ENCODE results near the gene AKT1. TPM values are rescaled to one million over a fixed set of nuclear protein-coding genes. Genes with fewer than 3 reads are reported as not detected.

AKT1 gene
- total RNA-seq, 3 donors from 2014 or later = 91.9 to 119 (median 116) TPM

DNA sequence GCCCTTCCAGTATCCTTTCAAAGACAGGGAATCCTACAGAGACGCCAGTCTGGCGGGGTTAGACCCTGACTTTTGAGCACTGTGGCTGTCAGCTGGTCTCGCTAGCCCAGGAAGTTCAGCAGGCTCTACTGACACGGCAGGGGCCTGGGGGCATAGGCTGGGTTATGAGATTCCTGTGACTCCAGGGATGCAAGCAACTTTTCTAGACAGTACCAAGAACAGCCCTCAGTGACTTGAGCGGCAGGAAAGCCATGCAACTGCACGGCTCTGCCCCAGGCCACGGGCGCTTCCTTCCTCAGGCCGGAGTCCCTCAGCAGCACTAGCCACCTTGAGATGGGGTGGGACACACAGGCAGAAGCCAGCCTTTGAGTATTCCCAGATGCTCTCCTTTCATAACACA, 47.7 kb downstream of the AKT1 start:
- TF ChIP-seq, protein P1, sequence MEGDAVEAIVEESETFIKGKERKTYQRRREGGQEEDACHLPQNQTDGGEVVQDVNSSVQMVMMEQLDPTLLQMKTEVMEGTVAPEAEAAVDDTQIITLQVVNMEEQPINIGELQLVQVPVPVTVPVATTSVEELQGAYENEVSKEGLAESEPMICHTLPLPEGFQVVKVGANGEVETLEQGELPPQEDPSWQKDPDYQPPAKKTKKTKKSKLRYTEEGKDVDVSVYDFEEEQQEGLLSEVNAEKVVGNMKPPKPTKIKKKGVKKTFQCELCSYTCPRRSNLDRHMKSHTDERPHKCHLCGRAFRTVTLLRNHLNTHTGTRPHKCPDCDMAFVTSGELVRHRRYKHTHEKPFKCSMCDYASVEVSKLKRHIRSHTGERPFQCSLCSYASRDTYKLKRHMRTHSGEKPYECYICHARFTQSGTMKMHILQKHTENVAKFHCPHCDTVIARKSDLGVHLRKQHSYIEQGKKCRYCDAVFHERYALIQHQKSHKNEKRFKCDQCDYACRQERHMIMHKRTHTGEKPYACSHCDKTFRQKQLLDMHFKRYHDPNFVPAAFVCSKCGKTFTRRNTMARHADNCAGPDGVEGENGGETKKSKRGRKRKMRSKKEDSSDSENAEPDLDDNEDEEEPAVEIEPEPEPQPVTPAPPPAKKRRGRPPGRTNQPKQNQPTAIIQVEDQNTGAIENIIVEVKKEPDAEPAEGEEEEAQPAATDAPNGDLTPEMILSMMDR (IDR thresholded peaks at IDR 0.05) = no peak
- no peak for TF ChIP-seq POLR2AphosphoS5 (IDR thresholded peaks at IDR 0.05)
- no peak for TF ChIP-seq POLR2A (IDR thresholded peaks at IDR 0.05)
- H3K27ac ChIP-seq = no peak overlapping the region
- intact Hi-C loops (cut with DNase I; ENCODE audit: low total_unique reads) = no loop called here
- peaks cover 0 to 3% of the 10 kb centered on the region in 2 donors for H3K4me1 ChIP-seq
- no peaks in the 10 kb centered on the region for H3K36me3 ChIP-seq
- no peaks in the 10 kb centered on the region for H3K27me3 ChIP-seq
- H3K9me3 ChIP-seq = no peaks in the 10 kb centered on the region
- no peak overlapping the region for H3K4me3 ChIP-seq
- DNase-seq (ENCODE audit: low spot score in 2 of 2) = no peak

DNA sequence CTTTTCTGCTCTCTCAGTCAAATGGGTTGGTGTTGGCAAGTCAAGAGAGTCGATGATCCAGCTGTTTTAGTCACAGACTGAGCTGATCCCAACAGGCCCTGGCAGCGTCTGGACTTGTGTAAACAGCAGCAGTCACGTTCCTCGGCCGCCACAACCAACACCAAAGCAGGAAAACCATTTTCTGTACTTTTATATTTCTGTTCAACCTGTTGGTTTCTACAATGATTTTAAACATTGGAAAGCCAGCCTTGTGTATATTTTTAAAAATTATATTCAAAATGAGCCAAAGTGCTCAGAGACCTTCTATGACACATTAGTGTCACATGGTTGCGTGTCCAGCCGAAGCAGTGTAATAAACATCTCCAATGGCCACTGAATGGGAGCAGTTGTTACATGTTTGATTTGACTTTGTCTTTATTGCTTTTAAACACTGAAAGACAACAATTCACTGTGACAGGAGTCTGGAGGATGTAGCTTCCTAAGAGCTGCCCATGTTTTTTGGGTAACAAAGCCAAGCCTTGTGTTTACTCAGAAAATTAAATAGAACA, 48.5 kb downstream of the AKT1 start:
- Histone ChIP-seq H3K4me1 (peaks cover 0 to under 1% of the 10 kb centered on the region in 2 donors), H3K9me3 (no peaks in the 10 kb centered on the region), H3K27ac (no peak overlapping the region), H3K36me3 (no peaks in the 10 kb centered on the region), H3K27me3 (no peaks in the 10 kb centered on the region), H3K4me3 (no peak overlapping the region)
- intact Hi-C loops (cut with DNase I; ENCODE audit: low total_unique reads) = no loop called here
- no peak for DNase-seq (ENCODE audit: low spot score in 2 of 2)
- no peak for TF ChIP-seq POLR2AphosphoS5 (IDR thresholded peaks at IDR 0.05)
- no peak for TF ChIP-seq POLR2A (IDR thresholded peaks at IDR 0.05)
- TF ChIP-seq, protein P1 (IDR thresholded peaks at IDR 0.05) = no peak

DNA sequence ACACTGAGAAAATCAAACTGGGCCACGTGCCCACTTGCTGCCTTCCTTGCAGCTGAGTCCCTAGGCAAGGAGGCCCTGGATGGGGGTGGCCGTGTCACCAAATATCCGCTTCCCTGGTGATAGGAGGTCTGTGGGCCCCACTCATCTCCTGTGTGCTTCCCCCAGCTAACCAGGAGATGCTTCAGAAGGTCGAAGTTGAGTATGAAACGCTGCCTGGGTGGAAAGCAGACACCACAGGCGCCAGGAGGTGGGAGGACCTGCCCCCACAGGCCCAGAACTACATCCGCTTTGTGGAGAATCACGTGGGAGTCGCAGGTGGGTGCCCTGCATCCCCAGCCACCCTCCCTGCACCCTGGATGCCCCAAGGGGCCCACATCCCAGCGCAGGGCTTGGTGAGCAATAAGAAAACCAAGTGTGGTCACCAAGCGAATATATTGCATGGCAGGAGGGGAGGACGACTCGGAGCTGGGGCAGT, 49.4 kb downstream of the AKT1 start:
- Histone ChIP-seq H3K27me3 (no peaks in the 10 kb centered on the region), H3K4me1 (no peaks in the 10 kb centered on the region), H3K4me3 (no peak overlapping the region), H3K36me3 (no peaks in the 10 kb centered on the region), H3K9me3 (no peaks in the 10 kb centered on the region), H3K27ac (no peak overlapping the region)
- no peak for DNase-seq (ENCODE audit: low spot score in 2 of 2)
- intact Hi-C loops (cut with DNase I; ENCODE audit: low total_unique reads) = no loop called here
- TF ChIP-seq POLR2A (IDR thresholded peaks at IDR 0.05) (no peak), POLR2AphosphoS5 (IDR thresholded peaks at IDR 0.05) (no peak)
- TF ChIP-seq, protein P1 (IDR thresholded peaks at IDR 0.05) = no peak

DNA sequence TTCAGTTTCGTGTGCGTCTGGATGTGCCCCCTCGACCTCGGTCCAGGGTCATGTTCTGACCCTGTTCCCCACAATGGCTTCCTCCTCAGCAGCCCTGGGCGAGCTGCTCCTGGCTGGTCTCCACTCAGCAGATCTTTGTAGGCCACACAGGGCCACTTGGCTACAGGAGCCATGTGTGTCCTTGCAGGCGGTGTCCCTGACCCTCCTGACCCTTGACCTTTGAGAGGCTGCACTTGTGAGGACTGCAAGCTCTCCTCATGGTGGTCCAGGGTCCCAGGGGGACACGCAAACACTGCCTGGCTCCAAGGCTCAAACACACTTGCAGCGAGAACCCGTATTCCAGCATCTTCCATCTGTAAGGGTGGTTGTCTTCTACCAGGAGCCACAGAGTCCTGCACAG, 50.1 kb downstream of the AKT1 start:
- no peak for DNase-seq (ENCODE audit: low spot score in 2 of 2)
- Histone ChIP-seq H3K4me1 (no peaks in the 10 kb centered on the region), H3K27ac (no peak overlapping the region), H3K9me3 (no peaks in the 10 kb centered on the region), H3K4me3 (no peak overlapping the region), H3K27me3 (no peaks in the 10 kb centered on the region), H3K36me3 (no peaks in the 10 kb centered on the region)
- intact Hi-C loops (cut with DNase I; ENCODE audit: low total_unique reads) = no loop called here
- TF ChIP-seq POLR2AphosphoS5 (IDR thresholded peaks at IDR 0.05) (no peak), POLR2A (IDR thresholded peaks at IDR 0.05) (no peak)
- TF ChIP-seq, protein P1 (IDR thresholded peaks at IDR 0.05) = no peak

DNA sequence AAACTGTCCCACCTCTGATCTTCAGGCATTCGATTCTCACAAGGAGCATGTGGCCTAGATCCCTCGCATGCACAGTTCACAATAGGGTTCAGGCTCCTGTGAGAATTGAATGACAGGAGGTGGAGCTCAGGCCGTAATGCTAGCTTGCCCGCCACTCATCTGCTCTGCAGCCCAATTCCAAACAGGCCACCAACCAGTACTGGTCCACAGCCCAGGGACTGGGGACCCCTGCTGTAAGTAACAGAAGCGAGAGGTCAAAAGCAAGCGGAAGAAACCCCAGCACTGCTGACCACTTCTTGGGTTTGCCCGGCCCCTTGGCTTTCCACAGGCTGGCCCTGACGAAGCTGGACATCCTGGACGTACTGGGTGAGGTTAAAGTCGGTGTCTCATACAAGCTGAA, 51.1 kb downstream of the AKT1 start:
- H3K9me3 ChIP-seq = no peaks in the 10 kb centered on the region
- H3K36me3 ChIP-seq = no peaks in the 10 kb centered on the region
- H3K4me1 ChIP-seq = no peaks in the 10 kb centered on the region
- no peak for DNase-seq (ENCODE audit: low spot score in 2 of 2)
- H3K27ac ChIP-seq = no peak overlapping the region
- no peaks in the 10 kb centered on the region for H3K27me3 ChIP-seq
- TF ChIP-seq POLR2A (IDR thresholded peaks at IDR 0.05) (no peak), POLR2AphosphoS5 (IDR thresholded peaks at IDR 0.05) (no peak)
- TF ChIP-seq, protein P1 (IDR thresholded peaks at IDR 0.05) = no peak
- intact Hi-C loops (cut with DNase I; ENCODE audit: low total_unique reads) = no loop called here
- no peak overlapping the region for H3K4me3 ChIP-seq
